Measurements from ENCODE around the gene CARM1.

The CARM1 gene

DNA sequence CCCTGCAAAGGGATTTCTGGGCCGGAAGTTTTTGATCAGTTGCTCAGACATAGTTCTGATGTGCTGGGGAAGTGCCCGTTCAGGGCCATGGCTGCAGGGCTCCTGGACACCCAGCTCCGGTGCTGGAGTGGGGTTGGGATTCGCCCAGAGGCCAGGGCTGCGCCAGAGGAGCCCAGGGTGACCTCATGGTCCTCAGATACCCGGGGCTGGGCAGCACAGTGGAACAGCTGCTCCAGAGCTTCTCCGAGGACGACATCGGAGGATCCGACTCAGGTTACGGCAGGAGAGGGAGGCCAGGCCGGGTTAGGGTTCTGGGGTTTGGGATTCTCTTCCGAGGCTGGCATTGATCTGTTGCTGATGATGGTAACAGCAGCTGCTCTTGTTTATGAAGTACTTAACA is 20.9 kb downstream of the CARM1 start:
- H3K36me3 ChIP-seq (ENCODE audit: insufficient read depth, low read length): no peaks in the 10 kb centered on the region
- H3K27me3 ChIP-seq (ENCODE audit: insufficient read depth, low read length): no peaks in the 10 kb centered on the region
- H3K27ac ChIP-seq (ENCODE audit: low read depth, low read length): no peak overlapping the region
- H3K4me3 ChIP-seq (ENCODE audit: low read depth, low read length): no peak overlapping the region
- H3K4me1 ChIP-seq (ENCODE audit: control insufficient read depth, insufficient read depth, low read length, unreplicated experiment): no peaks in the 10 kb centered on the region
- peaks cover 15% of the 10 kb centered on the region for H3K79me2 ChIP-seq (ENCODE audit: control insufficient read depth, insufficient read depth, low read length, unreplicated experiment)
- no peak overlapping the region for H2AFZ ChIP-seq (ENCODE audit: low read length, unreplicated experiment)

DNA sequence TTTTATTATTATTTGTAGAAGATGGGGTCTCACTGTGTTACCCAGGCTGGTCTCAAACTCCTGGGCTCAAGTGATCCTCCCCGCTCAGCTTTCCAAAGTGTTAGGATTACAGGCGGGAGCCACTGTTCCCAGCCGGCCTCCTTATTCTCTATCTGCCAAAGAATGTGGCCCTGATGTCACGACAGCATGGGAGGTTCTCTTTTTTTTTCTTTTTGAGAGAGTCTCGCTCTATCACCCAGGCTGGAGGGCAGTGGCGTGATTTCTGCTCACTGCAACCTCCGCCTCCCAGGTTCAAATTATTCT is 23.5 kb downstream of the CARM1 start:
- no peaks in the 10 kb centered on the region for H3K36me3 ChIP-seq (ENCODE audit: insufficient read depth, low read length)
- H3K27ac ChIP-seq (ENCODE audit: low read depth, low read length): no peak overlapping the region
- no peaks in the 10 kb centered on the region for H3K4me1 ChIP-seq (ENCODE audit: control insufficient read depth, insufficient read depth, low read length, unreplicated experiment)
- H2AFZ ChIP-seq (ENCODE audit: low read length, unreplicated experiment): no peak overlapping the region
- H3K27me3 ChIP-seq (ENCODE audit: insufficient read depth, low read length): no peaks in the 10 kb centered on the region
- peaks cover 14% of the 10 kb centered on the region for H3K79me2 ChIP-seq (ENCODE audit: control insufficient read depth, insufficient read depth, low read length, unreplicated experiment)
- H3K4me3 ChIP-seq (ENCODE audit: low read depth, low read length): no peak overlapping the region

DNA sequence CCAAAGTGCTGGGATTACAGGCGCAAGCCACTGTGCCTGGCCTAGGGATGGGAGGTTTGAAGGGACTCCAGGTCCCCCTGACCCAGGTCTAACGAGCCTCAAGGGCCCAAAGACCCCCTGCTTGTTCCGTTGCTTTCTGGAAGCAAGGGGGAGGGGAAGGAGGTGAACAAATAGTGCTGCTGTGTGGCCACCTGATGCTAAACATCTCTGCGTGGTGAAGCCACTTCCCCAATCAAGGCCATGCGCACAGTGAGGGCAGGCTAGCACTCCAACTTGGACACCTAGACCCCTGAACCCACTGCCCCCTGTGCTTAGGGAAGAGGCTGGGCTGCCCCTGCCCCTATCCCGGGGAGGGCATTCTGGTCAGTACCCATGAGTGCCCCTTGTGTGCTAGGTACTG is 24.0 kb downstream of the CARM1 start:
- Histone ChIP-seq H3K36me3 (ENCODE audit: insufficient read depth, low read length) (no peaks in the 10 kb centered on the region), H3K4me1 (ENCODE audit: control insufficient read depth, insufficient read depth, low read length, unreplicated experiment) (no peaks in the 10 kb centered on the region), H3K79me2 (ENCODE audit: control insufficient read depth, insufficient read depth, low read length, unreplicated experiment) (peaks cover 17% of the 10 kb centered on the region), H2AFZ (ENCODE audit: low read length, unreplicated experiment) (no peak overlapping the region), H3K27ac (ENCODE audit: low read depth, low read length) (no peak overlapping the region), H3K4me3 (ENCODE audit: low read depth, low read length) (no peak overlapping the region), H3K27me3 (ENCODE audit: insufficient read depth, low read length) (no peaks in the 10 kb centered on the region)

DNA sequence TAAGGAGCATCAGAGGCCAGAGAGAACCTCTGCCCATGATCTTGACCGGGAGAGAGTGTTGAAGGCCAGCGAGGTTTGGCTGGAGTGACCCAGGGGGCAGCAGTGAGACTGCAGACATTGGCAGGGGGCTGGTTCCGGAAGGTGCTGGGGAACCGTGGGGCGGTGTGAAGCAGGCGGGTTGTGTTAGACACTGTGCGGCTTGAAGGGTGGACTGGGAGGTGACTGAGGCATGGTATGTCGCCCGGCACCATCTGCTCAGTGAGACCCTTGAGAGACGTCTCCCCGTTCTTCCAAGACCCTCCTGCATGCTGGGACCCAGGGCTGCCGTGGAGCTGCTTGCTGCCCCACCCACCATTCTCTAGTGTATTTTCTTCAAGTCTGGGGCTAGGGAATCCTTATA is 24.6 kb downstream of the CARM1 start:
- Histone ChIP-seq H2AFZ (ENCODE audit: low read length, unreplicated experiment) (no peak overlapping the region), H3K4me3 (ENCODE audit: low read depth, low read length) (no peak overlapping the region), H3K4me1 (ENCODE audit: control insufficient read depth, insufficient read depth, low read length, unreplicated experiment) (no peaks in the 10 kb centered on the region), H3K36me3 (ENCODE audit: insufficient read depth, low read length) (no peaks in the 10 kb centered on the region), H3K79me2 (ENCODE audit: control insufficient read depth, insufficient read depth, low read length, unreplicated experiment) (peaks cover 17% of the 10 kb centered on the region), H3K27ac (ENCODE audit: low read depth, low read length) (no peak overlapping the region), H3K27me3 (ENCODE audit: insufficient read depth, low read length) (no peaks in the 10 kb centered on the region)

DNA sequence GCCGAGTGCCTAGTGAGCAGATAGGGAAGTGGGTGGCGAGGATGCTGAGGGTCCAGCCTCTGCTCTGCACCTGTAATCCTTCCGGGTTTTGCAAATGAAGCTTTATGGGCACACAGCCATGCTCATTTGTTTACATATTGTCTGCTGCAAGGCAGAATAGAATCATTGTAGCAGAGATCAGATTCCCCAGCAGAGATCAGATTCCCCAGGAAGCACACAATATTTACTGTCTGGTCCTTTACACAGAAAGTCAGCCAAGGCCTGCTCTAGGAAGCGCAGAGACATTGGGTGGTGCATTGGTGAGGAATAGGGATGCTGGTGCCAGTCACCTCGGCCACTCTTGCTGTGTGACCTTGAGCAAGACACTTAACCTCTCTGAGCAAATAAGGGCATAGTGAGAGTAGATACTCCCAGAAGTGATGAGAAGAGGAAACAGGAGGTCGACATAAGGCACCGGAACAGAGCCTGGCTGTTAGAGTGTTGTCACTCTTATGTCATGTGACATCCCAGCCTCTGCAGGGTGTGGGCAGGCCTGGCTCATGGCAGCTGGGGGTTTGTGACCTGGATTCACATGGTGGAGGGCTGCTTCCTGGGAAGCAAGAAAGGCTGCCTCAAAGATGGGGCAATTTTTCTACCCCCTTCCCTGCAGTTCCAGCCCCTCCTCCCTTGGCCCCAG is 25.6 kb downstream of the CARM1 start:
- Histone ChIP-seq H3K4me3 (ENCODE audit: low read depth, low read length) (no peak overlapping the region), H3K79me2 (ENCODE audit: control insufficient read depth, insufficient read depth, low read length, unreplicated experiment) (peaks cover 17% of the 10 kb centered on the region), H3K27ac (ENCODE audit: low read depth, low read length) (no peak overlapping the region), H3K4me1 (ENCODE audit: control insufficient read depth, insufficient read depth, low read length, unreplicated experiment) (no peaks in the 10 kb centered on the region), H3K27me3 (ENCODE audit: insufficient read depth, low read length) (no peaks in the 10 kb centered on the region), H3K36me3 (ENCODE audit: insufficient read depth, low read length) (no peaks in the 10 kb centered on the region), H2AFZ (ENCODE audit: low read length, unreplicated experiment) (no peak overlapping the region)

DNA sequence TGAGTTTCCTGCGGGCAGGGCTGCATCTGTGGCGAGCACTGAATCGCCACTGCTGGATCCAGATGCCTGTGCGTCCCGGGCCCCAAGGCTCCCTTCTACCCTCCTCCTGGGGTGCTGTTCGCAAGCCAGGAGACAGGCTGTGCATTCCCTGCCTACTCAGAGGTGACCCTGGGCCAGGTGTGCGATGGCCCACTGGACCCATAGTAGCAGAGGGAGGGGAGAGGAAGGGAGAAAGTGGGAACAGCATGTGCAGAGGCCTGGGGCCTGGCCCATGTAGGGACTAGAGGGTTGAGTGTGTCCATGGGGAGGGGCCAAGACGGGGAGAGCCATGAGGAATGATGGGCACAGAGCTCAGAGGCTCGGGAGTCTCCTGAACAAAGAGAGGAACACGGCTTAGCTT is 27.3 kb downstream of the CARM1 start:
- Histone ChIP-seq H2AFZ (ENCODE audit: low read length, unreplicated experiment) (no peak overlapping the region), H3K27me3 (ENCODE audit: insufficient read depth, low read length) (no peaks in the 10 kb centered on the region), H3K27ac (ENCODE audit: low read depth, low read length) (no peak overlapping the region), H3K79me2 (ENCODE audit: control insufficient read depth, insufficient read depth, low read length, unreplicated experiment) (peaks cover 14% of the 10 kb centered on the region), H3K36me3 (ENCODE audit: insufficient read depth, low read length) (no peaks in the 10 kb centered on the region), H3K4me3 (ENCODE audit: low read depth, low read length) (no peak overlapping the region), H3K4me1 (ENCODE audit: control insufficient read depth, insufficient read depth, low read length, unreplicated experiment) (no peaks in the 10 kb centered on the region)

DNA sequence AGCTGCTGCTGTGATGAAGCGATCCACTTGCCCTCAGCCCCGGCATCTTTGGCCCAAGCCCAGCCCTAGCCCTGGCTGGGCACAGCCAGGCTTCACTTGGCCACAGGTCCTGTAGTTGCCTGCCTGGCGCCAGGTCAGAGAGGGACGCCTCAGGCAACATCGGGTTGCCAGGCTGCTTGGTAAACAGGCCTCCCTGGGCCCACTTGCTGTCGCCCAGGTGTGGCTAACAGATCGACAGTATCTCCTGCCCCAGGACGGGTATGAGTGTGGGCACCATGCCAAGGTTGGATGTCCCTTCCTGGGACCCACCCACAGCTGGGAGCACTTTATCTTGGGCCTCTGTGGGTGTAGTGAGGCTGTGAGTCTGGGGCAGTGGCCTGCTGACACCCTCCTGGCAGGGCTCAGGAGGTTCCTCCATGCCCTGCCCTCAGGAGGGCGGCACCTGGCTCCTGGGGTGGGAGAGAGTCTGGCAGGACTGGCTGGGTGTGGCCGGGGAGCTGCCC is 27.8 kb downstream of the CARM1 start:
- H3K36me3 ChIP-seq (ENCODE audit: insufficient read depth, low read length): no peaks in the 10 kb centered on the region
- no peaks in the 10 kb centered on the region for H3K4me1 ChIP-seq (ENCODE audit: control insufficient read depth, insufficient read depth, low read length, unreplicated experiment)
- no peaks in the 10 kb centered on the region for H3K27me3 ChIP-seq (ENCODE audit: insufficient read depth, low read length)
- H3K27ac ChIP-seq (ENCODE audit: low read depth, low read length): no peak overlapping the region
- H3K79me2 ChIP-seq (ENCODE audit: control insufficient read depth, insufficient read depth, low read length, unreplicated experiment): peaks cover 14% of the 10 kb centered on the region
- H2AFZ ChIP-seq (ENCODE audit: low read length, unreplicated experiment): no peak overlapping the region
- H3K4me3 ChIP-seq (ENCODE audit: low read depth, low read length): no peak overlapping the region

DNA sequence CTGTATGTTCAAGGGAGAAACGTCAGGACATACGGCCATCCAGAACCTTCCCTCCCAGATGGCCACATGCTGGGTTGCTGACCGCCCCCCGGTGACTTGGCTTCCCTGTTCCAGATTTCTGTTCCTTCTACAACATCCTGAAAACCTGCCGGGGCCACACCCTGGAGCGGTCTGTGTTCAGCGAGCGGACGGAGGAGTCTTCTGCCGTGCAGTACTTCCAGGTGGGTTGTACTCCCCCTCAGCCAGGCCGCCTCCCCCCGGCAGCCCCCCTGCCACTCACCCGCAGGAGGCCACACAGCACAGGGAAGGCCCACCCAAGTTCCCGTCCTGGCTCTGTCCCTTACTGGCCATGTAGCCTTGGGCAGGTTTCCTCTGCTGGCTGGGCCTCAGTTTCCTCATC is 36.6 kb downstream of the CARM1 start:
- no peaks in the 10 kb centered on the region for H3K27me3 ChIP-seq (ENCODE audit: insufficient read depth, low read length)

DNA sequence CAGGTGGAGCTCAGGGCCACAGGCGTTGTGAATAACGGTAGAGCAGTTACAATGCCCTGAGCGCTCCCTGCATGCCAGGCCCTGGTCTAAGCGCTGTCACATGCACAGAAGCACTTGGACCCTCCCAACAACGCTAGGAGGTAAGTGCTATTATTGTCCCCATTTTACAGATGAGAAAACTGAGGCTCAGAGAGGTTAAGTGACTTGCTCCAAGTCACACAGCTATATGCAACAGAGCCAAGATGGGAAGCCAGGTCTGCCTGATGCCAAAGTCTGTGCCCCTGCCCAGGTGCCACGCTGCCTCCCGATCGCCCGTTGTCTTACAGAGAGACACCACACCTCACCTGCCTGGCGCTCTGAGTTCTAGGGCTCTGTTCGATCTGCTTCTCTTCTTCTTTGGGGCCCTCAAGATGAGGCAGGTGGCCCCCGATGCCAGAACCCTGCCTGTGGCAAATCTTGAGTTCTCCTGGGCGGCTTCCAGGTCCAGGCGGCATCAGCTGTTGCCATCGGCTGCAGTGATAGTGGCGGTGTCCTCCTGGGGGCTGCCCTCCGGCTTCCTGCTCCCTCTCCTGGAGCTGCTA is 37.1 kb downstream of the CARM1 start:
- Histone ChIP-seq H3K27me3 (ENCODE audit: insufficient read depth, low read length) (no peaks in the 10 kb centered on the region), H2AFZ (ENCODE audit: low read length, unreplicated experiment) (no peak overlapping the region), H3K79me2 (ENCODE audit: control insufficient read depth, insufficient read depth, low read length, unreplicated experiment) (no peaks in the 10 kb centered on the region), H3K27ac (ENCODE audit: low read depth, low read length) (no peak overlapping the region), H3K36me3 (ENCODE audit: insufficient read depth, low read length) (peaks cover 4% of the 10 kb centered on the region; the same call in 1 of the 2 replicates), H3K4me1 (ENCODE audit: control insufficient read depth, insufficient read depth, low read length, unreplicated experiment) (no peaks in the 10 kb centered on the region), H3K4me3 (ENCODE audit: low read depth, low read length) (no peak overlapping the region)

More for the DNA sequence above, 36.6 kb downstream of the CARM1 start:
- Histone ChIP-seq H2AFZ (ENCODE audit: low read length, unreplicated experiment) (no peak overlapping the region), H3K4me3 (ENCODE audit: low read depth, low read length) (no peak overlapping the region), H3K4me1 (ENCODE audit: control insufficient read depth, insufficient read depth, low read length, unreplicated experiment) (no peaks in the 10 kb centered on the region), H3K36me3 (ENCODE audit: insufficient read depth, low read length) (peaks cover 4% of the 10 kb centered on the region; the same call in 1 of the 2 replicates), H3K27ac (ENCODE audit: low read depth, low read length) (no peak overlapping the region), H3K79me2 (ENCODE audit: control insufficient read depth, insufficient read depth, low read length, unreplicated experiment) (no peaks in the 10 kb centered on the region)

DNA sequence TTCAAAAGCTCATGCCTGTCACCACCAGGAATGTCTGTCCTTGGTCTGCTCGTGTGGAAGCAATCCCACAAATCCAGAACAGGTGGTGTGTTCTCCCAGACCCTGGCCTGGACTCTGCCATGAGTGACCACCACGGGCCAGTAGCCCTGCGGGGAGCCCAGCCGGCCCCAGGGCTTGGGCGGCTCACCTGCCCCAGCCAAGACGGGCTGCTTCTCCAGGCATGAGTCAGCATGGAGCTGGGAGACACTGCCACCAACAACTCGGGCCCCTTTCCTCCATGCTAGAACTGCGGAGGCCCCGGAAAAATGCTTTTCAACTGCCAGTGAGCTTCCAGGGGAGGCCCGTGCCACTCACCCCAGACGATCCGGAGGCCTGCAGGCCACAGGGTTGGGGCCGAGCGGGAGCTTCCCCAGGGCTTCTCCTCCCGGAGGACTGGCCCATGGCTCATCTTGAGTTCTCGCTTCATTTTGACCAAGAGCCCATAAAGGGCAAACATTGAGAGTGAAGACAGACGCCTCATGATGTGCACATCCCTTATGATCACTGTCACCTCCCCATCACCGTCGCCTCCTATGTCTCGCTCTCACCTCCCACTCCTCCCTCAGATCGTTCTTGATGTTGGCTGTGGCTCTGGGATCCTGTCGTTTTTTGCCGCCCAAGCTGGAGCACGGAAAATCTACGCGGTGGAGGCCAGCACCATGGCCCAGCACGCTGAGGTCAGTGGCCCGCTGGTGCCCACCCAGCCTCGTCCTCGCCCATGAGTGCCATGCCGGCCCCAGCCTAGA is 40.4 kb downstream of the CARM1 start:
- H3K36me3 ChIP-seq (ENCODE audit: insufficient read depth, low read length): peaks cover 4% of the 10 kb centered on the region; the same call in 1 of the 2 replicates
- no peaks in the 10 kb centered on the region for H3K79me2 ChIP-seq (ENCODE audit: control insufficient read depth, insufficient read depth, low read length, unreplicated experiment)
- H3K4me3 ChIP-seq (ENCODE audit: low read depth, low read length): no peak overlapping the region
- no peak overlapping the region for H2AFZ ChIP-seq (ENCODE audit: low read length, unreplicated experiment)
- H3K27me3 ChIP-seq (ENCODE audit: insufficient read depth, low read length): no peaks in the 10 kb centered on the region
- H3K4me1 ChIP-seq (ENCODE audit: control insufficient read depth, insufficient read depth, low read length, unreplicated experiment): peaks cover 14% of the 10 kb centered on the region
- no peak overlapping the region for H3K27ac ChIP-seq (ENCODE audit: low read depth, low read length)
